SU-DHL-6 (cell line): ENCODE data around the gene ALPK3.

Experiments
- EZH2phosphoT487 ChIP-seq: fragments of 200-600 bp; sonication (generic), shearing (Covaris generic); conservative IDR thresholded peaks from 2 replicates; pipeline ENCODE4 v1.6.1; 2018; ENCODE audit warnings: mild to moderate bottlenecking, antibody characterized with exemption, low read length, moderate library complexity, mixed read lengths
- TF ChIP-seq, protein P1 (sequence below): fragments of 200-600 bp; sonication (generic); IDR thresholded peaks from one replicate; pipeline ENCODE4 v1.5.1; 2017; ENCODE audit warnings: antibody characterized with exemption, mild to moderate bottlenecking, low read length, moderate library complexity; ENCODE audit not compliant: insufficient read depth, poor library complexity, severe bottlenecking

DNA sequence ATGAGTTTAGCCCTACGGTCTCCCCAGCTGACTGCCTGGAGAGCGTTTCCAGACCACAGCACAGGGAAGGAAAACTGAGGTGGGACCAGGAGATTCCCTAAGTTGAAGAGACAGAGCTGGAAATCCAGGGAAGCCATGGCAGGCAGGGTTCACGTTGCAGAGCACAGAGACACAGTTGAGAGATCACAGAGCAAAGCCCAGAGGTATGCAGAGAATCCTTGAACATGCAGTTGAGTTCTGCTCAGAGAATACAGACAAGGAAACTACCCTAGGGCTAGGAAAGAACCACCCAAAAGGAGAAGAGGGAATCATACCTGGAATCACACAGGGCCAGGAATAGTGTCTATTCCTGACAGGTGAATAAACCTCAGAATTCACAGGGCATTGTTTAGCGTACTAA lies 81.6 kb downstream of the ALPK3 start:
- TF ChIP-seq, protein P1, sequence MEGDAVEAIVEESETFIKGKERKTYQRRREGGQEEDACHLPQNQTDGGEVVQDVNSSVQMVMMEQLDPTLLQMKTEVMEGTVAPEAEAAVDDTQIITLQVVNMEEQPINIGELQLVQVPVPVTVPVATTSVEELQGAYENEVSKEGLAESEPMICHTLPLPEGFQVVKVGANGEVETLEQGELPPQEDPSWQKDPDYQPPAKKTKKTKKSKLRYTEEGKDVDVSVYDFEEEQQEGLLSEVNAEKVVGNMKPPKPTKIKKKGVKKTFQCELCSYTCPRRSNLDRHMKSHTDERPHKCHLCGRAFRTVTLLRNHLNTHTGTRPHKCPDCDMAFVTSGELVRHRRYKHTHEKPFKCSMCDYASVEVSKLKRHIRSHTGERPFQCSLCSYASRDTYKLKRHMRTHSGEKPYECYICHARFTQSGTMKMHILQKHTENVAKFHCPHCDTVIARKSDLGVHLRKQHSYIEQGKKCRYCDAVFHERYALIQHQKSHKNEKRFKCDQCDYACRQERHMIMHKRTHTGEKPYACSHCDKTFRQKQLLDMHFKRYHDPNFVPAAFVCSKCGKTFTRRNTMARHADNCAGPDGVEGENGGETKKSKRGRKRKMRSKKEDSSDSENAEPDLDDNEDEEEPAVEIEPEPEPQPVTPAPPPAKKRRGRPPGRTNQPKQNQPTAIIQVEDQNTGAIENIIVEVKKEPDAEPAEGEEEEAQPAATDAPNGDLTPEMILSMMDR: no peak
- no peak for TF ChIP-seq EZH2phosphoT487
